Hepatocyte (in vitro differentiated cells): ENCODE results near the gene GRIA2. TPM values are rescaled to one million over a fixed set of nuclear protein-coding genes. Genes with fewer than 3 reads are reported as not detected.
A peak's percentile ranks its signal among the peaks of the same experiment; 100 is the strongest.

Source experiments
- DNase-seq: peaks from one replicate; pipeline ENCODE4 v3.0.0-alpha.2; 2016; ENCODE audit warnings: low spot score
- H2AFZ ChIP-seq: fragments of 200-600 bp; sonication (generic); 2 replicates; pipeline ENCODE4 v1.6.0; 2016; ENCODE audit warnings: antibody characterized with exemption, mild to moderate bottlenecking
- H3K27ac ChIP-seq: fragments of 200-600 bp; sonication (generic); 2 replicates; pipeline ENCODE4 v1.5.1; 2016; ENCODE audit warnings: mild to moderate bottlenecking
- H3K27me3 ChIP-seq: fragments of 200-600 bp; sonication (generic); 2 replicates; pipeline ENCODE4 v1.6.1; 2016
- H3K36me3 ChIP-seq: fragments of 200-600 bp; sonication (generic); replicated peaks from 2 replicates; pipeline ENCODE4 v1.5.1; 2016; ENCODE audit warnings: low read depth; ENCODE audit not compliant: insufficient read depth
- H3K4me1 ChIP-seq: fragments of 200-600 bp; sonication (generic); 2 replicates; pipeline ENCODE4 v1.5.1; 2016; ENCODE audit warnings: mild to moderate bottlenecking, moderate library complexity; ENCODE audit not compliant: insufficient read depth
- H3K4me2 ChIP-seq: fragments of 200-600 bp; sonication (generic); 2 replicates; pipeline ENCODE4 v1.6.0; 2016
- H3K4me3 ChIP-seq: fragments of 200-600 bp; sonication (generic); 2 replicates; pipeline ENCODE4 v1.5.1; 2016; ENCODE audit warnings: mild to moderate bottlenecking
- H3K79me2 ChIP-seq: fragments of 200-600 bp; sonication (generic); 2 replicates; pipeline ENCODE4 v1.6.0; 2017; ENCODE audit warnings: mild to moderate bottlenecking
- H3K9me2 ChIP-seq: fragments of 200-600 bp; sonication (generic); replicated peaks from 2 replicates; pipeline ENCODE4 v1.6.0; 2017; ENCODE audit warnings: mild to moderate bottlenecking; ENCODE audit not compliant: insufficient read depth
- H3K9me3 ChIP-seq: fragments of 200-600 bp; sonication (generic); 2 replicates; pipeline ENCODE4 v1.5.1; 2016; ENCODE audit warnings: low read depth, mild to moderate bottlenecking
- H4K20me1 ChIP-seq: fragments of 200-600 bp; sonication (generic); 2 replicates; pipeline ENCODE4 v1.6.0; 2016; ENCODE audit warnings: mild to moderate bottlenecking; ENCODE audit not compliant: insufficient read depth, poor library complexity, severe bottlenecking
- EZH2 ChIP-seq: fragments of 200-600 bp; sonication (generic); IDR thresholded peaks from 2 replicates; pipeline ENCODE4 v1.6.1; 2016; ENCODE audit warnings: antibody characterized with exemption, mild to moderate bottlenecking, borderline replicate concordance
- EZH2phosphoT487 ChIP-seq: fragments of 200-600 bp; sonication (generic); IDR thresholded peaks from one replicate; pipeline ENCODE4 v1.6.1; 2018; ENCODE audit warnings: antibody characterized with exemption, mild to moderate bottlenecking, low read depth, moderate library complexity; ENCODE audit not compliant: unreplicated experiment, severe bottlenecking
- WGBS: methylation state at CpG from one replicate; pipeline ENCODE4 v1.1.6; 2016; ENCODE audit warnings: low lambda C conversion rate; ENCODE audit errors: missing lambda C conversion rate; 5-methylcytosine and 5-hydroxymethylcytosine counted together
- polyA plus RNA-seq: library from polyadenylated mRNA; unstranded; fragments of >200 nt; fragmentation: Nextera tagmentation; extraction: Ambion mirVana; gene quantifications from 2 replicates; pipeline ENCODE4 v1.2.1, GENCODE V29; 2016
- total RNA-seq: library from RNA; depleted of rRNA; stranded (reverse); fragments of >200 nt; gene quantifications from 2 replicates; pipeline ENCODE4 v1.2.3, GENCODE V29; 2014
- TF ChIP-seq, protein P1 (sequence below): fragments of 200-600 bp; sonication (generic); IDR thresholded peaks from 2 replicates; pipeline ENCODE4 v1.5.1; 2016; ENCODE audit warnings: antibody characterized with exemption, mild to moderate bottlenecking; ENCODE audit not compliant: poor library complexity

The GRIA2 gene
- total and polyA plus RNA-seq, 2 experiments from 2014 or later = 1.5 TPM

DNA sequence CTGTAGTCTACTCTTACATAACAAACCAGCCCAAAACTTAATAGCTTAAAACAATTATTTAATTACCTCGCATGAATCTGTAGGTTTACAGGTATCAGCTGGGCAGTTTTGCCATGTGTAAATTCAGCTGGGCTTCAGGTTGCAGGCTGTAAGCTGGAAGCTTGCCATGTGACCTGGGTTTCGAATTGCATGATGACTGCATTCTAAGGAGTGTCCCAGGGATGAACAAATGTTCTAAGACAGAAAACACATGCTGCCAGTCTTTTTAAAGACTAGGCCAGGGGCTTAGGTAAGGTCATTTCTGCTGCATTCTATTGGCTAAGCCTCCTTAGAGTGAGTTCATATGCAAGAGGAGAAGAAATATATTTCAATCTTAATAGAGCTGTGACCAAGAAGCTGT, 44.8 kb downstream of the GRIA2 start:
- DNase-seq = peak; percentile 38
- no peaks in the 10 kb centered on the region for H3K4me1 ChIP-seq
- no peak for TF ChIP-seq EZH2phosphoT487
- TF ChIP-seq, protein P1, sequence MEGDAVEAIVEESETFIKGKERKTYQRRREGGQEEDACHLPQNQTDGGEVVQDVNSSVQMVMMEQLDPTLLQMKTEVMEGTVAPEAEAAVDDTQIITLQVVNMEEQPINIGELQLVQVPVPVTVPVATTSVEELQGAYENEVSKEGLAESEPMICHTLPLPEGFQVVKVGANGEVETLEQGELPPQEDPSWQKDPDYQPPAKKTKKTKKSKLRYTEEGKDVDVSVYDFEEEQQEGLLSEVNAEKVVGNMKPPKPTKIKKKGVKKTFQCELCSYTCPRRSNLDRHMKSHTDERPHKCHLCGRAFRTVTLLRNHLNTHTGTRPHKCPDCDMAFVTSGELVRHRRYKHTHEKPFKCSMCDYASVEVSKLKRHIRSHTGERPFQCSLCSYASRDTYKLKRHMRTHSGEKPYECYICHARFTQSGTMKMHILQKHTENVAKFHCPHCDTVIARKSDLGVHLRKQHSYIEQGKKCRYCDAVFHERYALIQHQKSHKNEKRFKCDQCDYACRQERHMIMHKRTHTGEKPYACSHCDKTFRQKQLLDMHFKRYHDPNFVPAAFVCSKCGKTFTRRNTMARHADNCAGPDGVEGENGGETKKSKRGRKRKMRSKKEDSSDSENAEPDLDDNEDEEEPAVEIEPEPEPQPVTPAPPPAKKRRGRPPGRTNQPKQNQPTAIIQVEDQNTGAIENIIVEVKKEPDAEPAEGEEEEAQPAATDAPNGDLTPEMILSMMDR = no peak
- TF ChIP-seq EZH2 = no peak
- H3K27ac ChIP-seq = peak overlapping the region; percentile 14
- H3K9me2 ChIP-seq = no peaks in the 10 kb centered on the region
- H2AFZ ChIP-seq = no peak overlapping the region
- no peaks in the 10 kb centered on the region for H4K20me1 ChIP-seq
- H3K36me3 ChIP-seq = no peaks in the 10 kb centered on the region
- H3K4me3 ChIP-seq = no peak overlapping the region
- no peaks in the 10 kb centered on the region for H3K27me3 ChIP-seq
- H3K9me3 ChIP-seq = no peaks in the 10 kb centered on the region
- no peaks in the 10 kb centered on the region for H3K79me2 ChIP-seq
- H3K4me2 ChIP-seq = no peak overlapping the region
- WGBS = 45% methylated on average over 2 of the region's 2 CpGs

DNA sequence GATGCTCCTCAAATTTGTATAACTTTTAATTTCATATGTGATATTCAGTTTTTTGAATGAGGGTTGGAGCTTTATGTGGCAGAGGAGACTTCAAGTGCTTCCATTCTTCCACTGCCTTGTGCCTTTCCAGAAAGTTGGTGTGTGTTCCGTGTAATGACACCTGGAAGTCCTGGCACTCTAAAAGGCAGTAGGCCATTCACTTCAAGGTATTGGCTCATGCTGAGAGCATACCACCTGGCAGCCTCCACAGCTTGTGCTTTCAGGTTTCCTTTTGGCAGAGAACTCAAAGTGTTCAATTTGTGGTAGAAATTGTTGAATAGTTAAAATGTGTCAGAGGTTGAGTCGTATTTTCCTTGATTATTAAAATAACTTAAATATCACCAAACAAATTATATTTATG, 49.6 kb downstream of the GRIA2 start:
- TF ChIP-seq EZH2 (no peak), EZH2phosphoT487 (no peak)
- TF ChIP-seq, protein P1 = no peak
- Histone ChIP-seq H2AFZ (no peak overlapping the region), H3K27ac (no peak overlapping the region), H3K27me3 (no peaks in the 10 kb centered on the region), H3K79me2 (no peaks in the 10 kb centered on the region), H4K20me1 (no peaks in the 10 kb centered on the region), H3K4me2 (no peak overlapping the region), H3K9me2 (no peaks in the 10 kb centered on the region), H3K4me3 (no peak overlapping the region), H3K4me1 (no peaks in the 10 kb centered on the region), H3K36me3 (no peaks in the 10 kb centered on the region), H3K9me3 (no peaks in the 10 kb centered on the region)
- DNase-seq = no peak
- WGBS = 85% methylated on average over 2 of the region's 2 CpGs

DNA sequence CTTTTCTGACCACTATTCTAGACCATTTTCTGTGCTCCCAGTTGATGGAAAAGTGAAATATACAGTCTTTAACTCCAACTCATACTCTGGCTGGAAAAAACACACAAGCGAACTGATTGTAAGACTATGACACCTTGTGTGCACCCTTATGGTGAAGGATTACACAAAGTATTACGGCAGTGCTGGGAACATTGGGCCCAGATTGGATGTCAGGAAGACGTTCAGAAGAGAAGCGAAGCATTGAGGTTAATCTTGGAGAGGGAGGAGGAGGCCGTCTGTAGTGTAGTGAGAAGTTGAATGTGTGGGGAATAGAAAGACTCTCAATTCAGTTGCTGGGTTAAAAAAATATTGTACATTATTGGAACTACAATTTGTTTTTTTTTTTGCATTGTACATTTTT, 50.0 kb downstream of the GRIA2 start:
- no peaks in the 10 kb centered on the region for H3K36me3 ChIP-seq
- no peak overlapping the region for H3K27ac ChIP-seq
- no peak for TF ChIP-seq EZH2phosphoT487
- TF ChIP-seq EZH2 = no peak
- TF ChIP-seq, protein P1 = no peak
- H3K9me3 ChIP-seq = no peaks in the 10 kb centered on the region
- no peak overlapping the region for H2AFZ ChIP-seq
- H3K79me2 ChIP-seq = no peaks in the 10 kb centered on the region
- no peaks in the 10 kb centered on the region for H4K20me1 ChIP-seq
- no peaks in the 10 kb centered on the region for H3K27me3 ChIP-seq
- no peak for DNase-seq
- H3K4me1 ChIP-seq = no peaks in the 10 kb centered on the region
- no peaks in the 10 kb centered on the region for H3K9me2 ChIP-seq
- H3K4me2 ChIP-seq = no peak overlapping the region
- H3K4me3 ChIP-seq = no peak overlapping the region
- 94% methylated on average over 5 of the region's 5 CpGs for WGBS

DNA sequence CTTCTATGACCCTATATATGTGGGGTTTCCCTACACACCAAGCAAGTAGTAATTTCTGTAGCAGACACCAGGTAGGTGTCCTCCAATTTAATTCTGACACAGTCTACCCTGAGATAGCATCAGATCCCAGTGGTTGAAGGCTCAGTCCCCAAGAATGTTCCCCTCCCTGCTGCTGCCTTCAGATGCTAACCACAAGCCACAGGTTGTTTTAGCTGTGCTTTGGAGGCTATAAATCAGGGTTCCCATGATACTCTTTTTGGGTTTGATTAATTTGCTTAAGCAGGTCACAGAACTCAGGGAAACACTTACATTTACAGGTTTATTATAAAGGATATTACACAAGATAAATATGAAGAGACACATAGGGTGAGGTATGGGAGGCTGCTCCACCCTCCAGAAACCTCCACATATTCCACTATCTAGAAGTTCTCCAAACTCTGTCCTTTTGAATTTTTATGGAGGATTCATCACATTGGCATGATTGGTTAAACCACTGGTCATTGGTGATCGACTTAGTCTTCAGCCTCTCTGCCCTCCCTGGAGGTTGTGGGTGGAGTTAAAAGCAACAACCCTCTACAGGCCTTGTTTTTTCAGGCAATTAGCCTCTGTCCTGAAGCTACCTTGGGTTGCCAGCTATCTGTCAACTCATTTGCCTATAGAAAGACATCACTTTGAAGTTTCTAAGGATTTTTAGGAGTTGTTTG, 50.8 kb downstream of the GRIA2 start:
- Histone ChIP-seq H3K36me3 (no peaks in the 10 kb centered on the region), H3K9me3 (no peaks in the 10 kb centered on the region), H3K27me3 (no peaks in the 10 kb centered on the region), H3K4me2 (no peak overlapping the region), H3K4me1 (no peaks in the 10 kb centered on the region), H4K20me1 (no peaks in the 10 kb centered on the region), H2AFZ (no peak overlapping the region), H3K4me3 (no peak overlapping the region), H3K27ac (no peak overlapping the region), H3K79me2 (no peaks in the 10 kb centered on the region), H3K9me2 (no peaks in the 10 kb centered on the region)
- 63% methylated on average over 1 of the region's 1 CpG for WGBS
- no peak for DNase-seq
- TF ChIP-seq EZH2phosphoT487 = no peak
- TF ChIP-seq EZH2 = no peak
- TF ChIP-seq, protein P1 = no peak
